Stimulated activated CD4-positive, alpha-beta T cell treated with anti-CD3 and anti-CD28 coated beads, Interleukin-1b, Interleukin-23, amount 100 ng/mL, for 48 hours (primary cell): ENCODE measurements around the gene CERCAM.
"Not testable (repeated sequence)": the region's sequence is repeated elsewhere in the genome, so short reads cannot be mapped to it uniquely, and the experiment has no call there.

Experiments used
- DNase-seq: peaks from one replicate; pipeline ENCODE4 v3.0.0-alpha.2; 2020

CERCAM gene

DNA sequence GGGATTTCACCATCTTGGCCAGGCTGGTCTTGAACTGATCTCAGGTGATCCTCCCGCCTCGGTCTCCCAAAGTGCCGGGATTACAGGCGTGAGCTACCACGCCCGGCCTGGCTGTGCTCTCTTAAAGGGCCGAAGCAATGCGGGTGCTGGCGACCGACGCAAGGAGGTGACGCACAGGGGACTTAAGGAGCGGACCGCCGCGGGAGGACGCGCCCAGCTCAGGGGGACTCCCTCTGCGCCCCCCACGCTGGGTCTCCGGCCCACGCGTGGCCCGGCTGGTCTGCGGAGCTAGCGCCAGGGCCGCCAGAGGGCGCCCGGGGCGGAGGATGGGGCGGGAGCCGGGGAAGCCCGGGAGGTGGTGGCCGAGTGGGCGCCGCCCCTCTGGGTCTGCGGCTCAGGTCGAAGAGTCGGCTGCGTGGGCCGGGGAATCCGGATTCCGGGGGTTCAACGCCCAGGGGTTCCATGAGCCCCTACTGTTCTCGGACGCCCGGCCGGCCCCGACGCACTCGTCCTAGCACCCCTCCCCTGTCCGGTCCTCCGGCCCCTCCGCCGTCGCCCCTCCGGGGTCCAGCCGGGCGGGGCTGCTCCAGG, 502 bp upstream of the CERCAM start:
- peak; percentile 54 for DNase-seq

DNA sequence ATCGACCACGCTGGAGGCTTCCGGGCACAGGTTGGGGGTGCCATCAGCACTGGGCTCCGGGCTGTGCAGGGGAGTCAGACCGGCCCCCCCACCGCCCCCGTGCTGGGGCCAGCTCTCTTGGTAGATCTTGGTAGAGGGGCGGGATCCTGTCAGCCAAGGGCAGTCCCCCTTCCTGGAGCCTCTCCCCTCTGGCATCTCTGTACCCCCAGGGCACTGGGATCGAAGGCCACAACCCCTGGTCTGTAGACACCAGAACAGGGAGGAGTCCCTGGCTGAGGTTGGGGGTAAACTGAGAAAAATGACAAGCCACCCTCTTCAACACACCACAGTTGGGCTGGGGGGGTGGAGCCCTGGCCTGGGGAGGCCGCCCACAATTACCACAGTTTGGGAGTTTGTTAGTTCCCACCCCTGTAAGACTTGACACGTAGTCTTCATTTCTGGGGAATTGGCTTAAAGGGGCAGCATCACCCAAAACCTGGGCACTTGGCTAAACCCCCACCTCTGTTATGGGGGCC, 882 bp downstream of the CERCAM start:
- DNase-seq: no peak

DNA sequence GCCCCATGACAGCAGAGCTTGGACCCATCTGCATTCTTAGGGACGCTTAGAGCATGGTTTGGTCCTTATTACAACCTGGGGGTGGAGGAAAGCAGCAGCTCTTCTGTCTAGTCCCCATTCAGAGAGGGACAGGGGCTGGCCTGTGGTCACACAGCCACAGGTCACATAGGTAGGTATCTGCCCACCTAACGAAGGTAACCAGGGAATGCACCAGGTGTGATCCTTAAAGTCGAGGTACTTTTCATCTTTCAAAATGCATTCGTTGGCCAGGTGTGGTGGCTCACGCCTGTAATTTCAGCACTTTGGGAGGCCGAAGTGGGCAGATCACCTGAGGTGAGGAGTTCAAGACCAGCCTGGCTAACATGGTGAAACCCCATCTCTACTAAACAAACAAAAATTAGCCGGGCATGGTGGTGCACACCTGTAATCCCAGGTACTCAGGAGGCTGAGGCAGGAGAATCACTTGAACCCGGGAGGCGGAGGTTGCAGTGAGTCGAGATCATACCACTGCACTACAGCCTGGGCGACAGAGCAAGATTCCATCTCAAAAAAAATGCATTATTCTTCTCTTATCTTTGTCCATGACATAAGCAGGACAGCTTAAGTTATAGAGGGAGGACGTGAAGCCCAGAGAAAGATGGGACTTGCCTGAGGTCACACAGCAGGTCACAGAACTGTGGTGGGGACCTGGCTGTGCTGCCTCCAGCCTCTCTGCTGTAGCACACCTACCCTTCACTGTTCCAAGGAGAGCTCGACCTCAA, 1.5 kb downstream of the CERCAM start:
- DNase-seq: not testable (repeated sequence)

DNA sequence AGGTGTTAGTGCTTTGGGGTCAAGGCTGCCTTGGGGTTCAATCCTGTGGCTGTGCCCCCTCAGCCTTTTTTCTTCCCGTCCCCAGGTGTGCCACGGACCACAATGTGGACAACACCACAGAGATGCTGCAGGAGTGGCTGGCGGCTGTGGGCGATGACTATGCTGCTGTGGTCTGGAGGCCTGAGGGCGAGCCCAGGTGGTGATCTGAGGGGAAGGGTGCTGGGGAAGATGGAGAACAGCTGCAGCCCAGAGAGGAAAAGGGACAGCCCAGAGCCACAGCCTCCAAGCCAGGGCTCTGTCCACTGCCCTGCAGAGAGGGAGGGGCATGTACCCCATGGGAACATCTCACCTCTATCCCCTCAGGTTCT, 2.1 kb downstream of the CERCAM start:
- no peak for DNase-seq

DNA sequence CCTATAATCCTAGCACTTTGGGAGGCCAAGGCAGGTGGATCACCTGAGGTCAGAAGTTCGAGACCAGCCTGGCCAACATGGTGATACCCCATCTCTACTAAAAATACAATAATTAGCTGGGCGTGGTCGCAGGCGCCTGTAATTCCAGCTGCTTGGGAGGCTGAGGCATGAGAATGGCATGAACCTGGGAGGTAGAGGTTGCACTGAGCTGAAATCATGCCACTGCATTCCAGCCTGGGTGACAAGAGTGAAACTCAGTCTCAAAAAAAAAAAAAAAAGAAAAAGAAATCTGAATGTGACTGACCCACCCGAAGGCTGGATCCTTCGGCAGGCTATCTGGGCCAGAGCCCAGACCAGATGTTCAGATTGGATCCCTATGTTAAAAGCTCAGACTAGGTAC, 2.7 kb downstream of the CERCAM start:
- not testable (repeated sequence) for DNase-seq

DNA sequence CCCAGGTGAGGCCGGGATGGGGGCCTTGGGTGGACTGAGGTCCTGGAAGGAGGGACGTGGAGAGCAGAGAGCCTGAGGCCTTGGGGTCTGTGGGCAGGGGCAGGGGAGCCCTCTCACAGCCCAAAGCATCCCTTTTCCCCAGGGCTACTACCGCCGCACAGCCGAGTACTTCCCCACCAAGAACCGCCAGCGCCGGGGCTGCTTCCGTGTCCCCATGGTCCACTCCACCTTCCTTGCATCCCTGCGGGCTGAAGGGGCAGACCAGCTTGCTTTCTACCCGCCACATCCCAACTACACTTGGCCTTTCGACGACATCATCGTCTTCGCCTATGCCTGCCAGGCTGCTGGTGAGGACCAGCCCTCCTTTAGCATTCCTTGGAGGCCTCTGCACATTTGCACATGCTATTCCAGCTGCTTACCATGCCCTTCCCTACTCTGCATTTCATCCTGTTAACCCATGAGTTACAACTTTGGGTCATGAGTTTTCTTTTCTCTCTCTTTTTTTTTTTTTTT, 3.7 kb downstream of the CERCAM start:
- no peak for DNase-seq

DNA sequence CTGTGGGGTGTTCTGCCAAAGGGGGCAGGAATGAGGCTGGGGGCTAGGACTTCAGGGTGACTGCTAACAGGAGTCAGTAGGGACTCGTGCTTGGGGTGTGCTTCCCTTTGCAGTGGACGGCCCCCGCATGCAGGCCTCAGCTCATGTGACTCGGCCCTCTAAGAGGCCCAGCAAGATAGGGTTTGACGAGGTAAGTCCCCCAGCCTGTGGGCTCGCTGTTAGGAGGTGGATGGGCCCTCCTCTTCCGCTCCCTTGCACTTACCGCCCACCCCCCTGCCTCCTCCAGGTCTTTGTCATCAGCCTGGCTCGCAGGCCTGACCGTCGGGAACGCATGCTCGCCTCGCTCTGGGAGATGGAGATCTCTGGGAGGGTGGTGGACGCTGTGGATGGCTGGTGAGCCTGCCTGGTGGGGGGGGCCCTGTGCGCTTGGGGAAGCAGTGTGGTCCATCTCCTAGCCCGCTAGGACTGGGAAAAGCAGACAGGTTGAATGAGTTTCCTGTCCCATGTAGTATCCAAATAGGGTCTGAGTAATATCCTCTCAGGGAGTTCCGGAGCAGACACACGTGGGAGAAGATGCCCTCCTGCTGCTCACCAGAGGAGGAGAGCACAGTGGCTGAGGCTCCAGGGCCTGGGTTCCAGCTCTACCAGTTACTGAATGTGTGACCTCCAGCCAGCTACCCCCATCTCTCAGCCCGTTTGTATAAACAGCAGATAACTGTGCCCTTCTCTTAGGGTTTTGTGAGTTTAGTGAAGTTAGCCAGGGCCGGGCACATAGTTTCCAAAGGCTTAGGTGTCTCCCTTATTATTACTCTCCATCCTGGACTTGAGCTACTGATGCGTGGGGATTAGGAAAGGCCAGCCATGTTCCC, 8.2 kb downstream of the CERCAM start:
- DNase-seq: no peak

DNA sequence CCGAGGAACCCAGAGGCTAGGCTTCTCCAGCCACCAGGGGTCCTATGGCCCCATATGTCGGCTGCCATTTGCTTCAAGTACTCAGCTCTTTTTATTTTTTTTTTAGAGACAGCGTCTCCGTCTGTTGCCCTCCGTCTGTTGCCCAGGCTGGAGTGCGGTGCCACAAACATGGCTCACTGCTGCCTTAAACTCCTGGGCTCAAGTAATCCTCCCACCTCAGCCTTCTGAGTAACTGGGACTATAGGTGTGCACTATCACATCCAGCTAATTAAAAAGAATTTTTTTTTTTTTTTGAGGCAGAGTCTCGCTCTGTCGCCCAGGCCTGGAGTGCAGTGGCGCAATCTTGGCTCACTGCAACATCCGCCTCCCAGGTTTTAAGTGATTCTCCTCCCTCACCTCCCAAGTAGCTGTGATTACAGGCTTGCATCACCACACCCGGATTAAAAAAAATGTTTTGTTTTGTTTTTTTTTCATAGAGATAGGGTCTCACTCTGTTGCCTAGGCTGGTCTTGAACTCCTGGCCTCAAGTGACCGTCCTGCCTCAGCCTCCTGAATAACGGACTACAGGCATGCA, 8.9 kb downstream of the CERCAM start:
- DNase-seq: no peak

DNA sequence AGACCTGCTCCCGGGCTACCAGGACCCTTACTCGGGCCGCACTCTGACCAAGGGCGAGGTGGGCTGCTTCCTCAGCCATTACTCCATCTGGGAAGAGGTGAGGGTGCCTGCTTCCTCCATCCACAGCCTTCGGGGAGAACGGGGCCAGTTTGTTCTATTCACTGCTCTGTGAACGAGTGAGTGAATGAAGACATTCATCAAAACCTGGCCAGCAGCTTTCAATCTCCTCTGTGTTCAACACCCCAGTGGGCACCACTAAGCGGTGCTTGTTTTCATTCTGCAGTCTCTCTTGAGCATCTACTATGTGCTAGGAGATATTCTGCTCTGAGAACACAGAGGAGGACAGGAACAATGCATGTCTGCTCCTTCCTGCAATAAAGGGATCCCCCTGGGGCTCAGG, 10.6 kb downstream of the CERCAM start:
- no peak for DNase-seq

DNA sequence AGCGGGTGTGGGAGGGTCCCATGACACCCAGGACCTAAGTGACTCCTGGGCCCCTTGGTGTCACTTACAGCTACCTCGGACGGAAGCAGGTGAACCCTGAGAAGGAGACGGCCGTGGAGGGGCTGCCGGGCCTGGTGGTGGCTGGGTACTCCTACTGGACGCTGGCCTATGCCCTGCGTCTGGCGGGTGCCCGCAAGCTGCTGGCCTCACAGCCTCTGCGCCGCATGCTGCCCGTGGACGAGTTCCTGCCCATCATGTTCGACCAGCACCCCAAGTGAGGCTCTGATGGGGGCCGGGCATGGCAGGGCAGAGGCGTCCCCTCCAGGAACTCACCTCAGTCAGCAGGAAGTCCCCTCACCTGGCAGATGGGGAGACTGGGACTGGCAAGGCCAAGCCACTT, 13.7 kb downstream of the CERCAM start:
- DNase-seq: no peak

DNA sequence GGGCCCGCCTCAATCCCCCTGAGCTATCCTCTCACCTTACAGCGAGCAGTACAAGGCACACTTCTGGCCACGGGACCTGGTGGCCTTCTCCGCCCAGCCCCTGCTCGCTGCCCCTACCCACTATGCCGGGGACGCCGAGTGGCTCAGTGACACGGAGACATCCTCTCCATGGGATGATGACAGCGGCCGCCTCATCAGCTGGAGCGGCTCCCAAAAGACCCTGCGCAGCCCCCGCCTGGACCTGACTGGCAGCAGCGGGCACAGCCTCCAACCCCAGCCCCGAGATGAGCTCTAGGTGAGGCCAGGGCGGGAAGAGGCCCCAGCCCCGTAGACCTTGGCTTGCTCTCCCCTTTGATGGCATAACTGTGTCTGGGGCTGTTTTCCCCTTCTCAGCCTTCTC, 15.0 kb downstream of the CERCAM start:
- no peak for DNase-seq

DNA sequence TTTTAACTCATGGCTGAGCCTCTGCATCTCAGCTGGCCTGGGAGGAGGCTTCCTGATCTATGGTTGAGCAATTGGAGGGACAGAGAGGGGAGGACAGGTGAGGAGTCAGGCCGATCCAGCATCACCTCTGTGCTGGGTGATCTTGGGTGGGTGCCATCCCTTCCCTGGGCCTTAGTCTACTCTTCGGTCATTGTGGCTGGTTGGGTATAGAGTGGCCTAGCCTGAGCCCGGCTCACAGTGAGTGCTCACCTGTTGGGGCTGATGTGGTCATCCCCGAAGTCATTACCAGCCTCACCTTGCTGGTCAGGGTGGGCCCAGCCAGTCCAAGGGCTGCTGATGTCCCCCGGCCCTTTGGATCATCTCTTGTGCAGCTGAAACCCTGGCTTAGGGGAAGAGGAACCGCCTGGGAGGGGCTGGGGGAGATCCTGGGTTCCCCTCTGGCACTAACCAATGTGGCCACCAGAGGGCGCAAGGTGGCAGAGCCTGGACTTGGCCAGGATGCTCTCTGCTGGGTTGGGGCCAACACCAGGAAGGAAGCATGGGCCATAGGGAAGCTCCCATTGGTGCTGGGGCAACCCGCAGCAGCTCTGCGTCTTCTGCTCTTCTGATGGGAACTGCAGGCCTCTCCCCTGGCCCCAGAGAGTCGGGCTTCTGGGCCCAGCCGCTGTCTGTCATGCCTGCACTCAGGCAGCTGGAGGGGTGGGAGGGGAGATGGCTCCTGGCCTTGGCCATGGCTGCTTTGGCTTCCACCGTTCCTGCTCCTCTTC, 17.9 kb downstream of the CERCAM start:
- peak; percentile 81 for DNase-seq

DNA sequence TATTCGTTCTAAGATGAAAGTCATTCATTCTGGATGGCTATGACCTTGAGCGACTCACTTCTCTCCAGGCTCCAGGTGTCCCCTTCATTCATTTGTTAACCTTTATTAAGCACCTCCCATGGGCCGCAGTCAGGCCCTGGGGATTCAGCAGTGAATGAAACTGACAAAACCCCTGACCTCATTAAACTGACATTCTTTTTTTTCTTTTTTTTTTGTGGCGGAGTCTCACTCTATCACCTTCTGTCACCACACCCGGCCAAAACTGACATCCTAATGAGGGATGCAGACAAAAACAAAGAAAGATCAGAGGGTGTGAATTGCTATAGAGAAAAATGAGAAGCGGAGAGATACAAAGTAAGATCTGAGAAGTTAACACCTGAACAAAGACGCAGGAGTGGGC, 18.6 kb downstream of the CERCAM start:
- no peak for DNase-seq

DNA sequence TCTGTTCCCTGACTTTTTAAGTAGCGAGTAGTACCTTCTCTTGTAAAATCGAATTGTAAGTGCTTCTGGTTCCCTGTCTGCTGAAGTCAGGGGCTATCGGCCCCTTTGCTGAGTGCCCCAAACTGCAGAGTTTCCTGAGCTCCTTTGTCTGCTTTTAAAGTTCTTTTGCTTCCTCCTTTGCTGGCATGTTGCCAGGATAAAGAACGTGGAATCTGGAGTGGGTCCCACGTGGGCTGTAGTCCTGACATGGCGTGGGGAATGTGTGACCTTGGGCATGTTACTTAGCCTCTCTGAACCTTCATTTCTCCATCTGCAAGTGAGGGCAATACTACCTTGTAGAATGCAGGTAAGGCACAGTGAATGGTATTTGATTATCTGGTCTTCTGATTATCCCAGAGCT, 21.5 kb downstream of the CERCAM start:
- DNase-seq: no peak

DNA sequence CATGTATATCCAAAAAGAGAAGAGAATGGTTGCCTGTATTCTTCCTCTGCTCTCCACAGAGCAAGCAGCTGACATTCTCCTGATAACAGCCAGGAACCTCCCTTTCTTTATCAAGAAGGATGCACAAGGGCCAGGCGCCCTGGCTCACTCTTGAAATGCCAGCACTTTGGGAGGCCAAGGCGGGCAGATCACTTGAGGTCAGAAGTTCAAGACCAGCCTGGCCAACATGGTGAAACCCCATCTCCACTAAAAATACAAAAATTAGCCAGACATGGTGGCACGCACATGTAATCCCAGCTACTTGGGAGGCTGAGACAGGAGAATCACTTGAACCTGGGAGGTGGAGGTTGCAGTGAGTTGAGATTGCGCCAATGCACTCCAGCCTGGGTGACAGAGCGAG, 25.8 kb downstream of the CERCAM start:
- not testable (repeated sequence) for DNase-seq

DNA sequence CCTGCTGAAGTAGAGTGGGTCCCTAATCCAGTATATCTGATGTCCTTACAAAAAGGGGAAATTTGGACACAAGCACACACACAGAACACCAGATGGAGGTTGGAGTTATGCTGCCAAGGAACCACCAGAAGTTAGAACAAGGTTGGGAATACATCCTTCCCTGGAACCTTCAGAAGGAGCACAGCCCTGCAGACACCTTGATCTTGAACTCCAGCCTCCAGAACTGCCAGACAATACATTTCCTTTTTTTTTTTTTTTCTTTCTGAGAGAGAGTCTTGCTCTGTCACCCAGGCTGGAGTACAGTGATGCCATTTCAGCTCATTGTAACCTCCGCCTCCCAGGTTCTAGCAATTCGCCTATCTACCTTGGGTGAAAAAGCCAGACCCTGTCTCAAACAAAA, 28.1 kb downstream of the CERCAM start:
- no peak for DNase-seq

DNA sequence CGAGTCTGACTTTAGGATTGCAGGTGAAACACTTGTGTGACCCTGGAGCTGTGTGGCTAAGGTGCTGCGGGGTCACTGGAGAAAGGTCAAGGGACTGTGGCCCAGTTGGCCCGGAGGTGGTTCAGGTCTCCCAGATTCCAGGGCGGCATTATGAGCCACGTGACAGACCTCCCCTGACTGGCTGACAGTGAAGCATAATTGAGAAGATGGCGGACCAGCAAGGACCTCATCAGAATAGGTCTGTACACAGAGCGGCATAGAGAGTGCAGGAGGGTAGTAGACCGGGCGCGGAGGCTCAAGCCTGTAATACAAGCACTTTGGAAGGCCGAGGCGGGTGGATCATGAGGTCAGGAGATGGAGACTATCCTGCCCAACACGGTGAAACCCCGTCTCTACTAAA, 34.3 kb downstream of the CERCAM start:
- no peak for DNase-seq

DNA sequence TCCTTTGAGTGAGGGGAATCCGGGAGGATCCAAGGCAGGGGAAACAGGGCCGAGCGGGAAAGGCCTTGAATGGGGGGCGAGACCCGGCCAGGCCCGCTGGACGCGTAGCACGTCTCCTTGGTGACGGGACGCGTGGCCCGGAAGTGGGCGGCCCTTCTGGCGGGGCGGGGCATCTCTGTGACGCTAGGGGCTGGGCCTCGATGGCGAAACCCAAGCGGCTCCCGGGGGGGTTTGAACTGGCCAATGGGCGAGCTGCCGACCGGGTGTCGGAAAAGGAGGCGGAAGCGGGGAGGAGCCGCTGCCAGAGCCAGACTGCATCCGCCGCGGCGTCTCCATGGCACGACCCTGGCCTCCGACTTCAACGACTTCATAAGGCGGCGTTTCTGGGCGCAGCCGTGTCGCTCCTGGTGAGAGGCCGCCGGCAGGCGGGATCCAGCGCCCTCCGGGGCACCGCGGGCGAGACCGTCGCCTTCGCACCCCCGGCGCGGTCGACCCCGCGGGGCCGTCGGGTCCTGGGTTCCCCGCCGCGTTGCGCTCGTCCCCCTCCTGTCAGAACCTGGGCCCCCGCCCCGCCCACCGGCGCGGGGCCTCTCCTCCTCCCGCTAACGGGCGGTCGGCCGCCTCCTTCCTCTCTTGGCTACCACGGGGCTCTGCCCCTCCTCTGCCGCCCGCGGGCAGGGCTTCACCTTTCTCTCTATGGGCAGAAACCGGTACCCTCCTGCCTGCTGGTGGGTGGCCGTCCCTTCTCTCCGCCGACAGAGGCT, 35.4 kb downstream of the CERCAM start, which contains the start of gene ODF2:
Gene ODF2, plus strand, starts transcription at position 158 of the 764 bp plus-strand sequence. Its CDS starts 86 bp downstream, at position 244.
- DNase-seq: peak; percentile 99

DNA sequence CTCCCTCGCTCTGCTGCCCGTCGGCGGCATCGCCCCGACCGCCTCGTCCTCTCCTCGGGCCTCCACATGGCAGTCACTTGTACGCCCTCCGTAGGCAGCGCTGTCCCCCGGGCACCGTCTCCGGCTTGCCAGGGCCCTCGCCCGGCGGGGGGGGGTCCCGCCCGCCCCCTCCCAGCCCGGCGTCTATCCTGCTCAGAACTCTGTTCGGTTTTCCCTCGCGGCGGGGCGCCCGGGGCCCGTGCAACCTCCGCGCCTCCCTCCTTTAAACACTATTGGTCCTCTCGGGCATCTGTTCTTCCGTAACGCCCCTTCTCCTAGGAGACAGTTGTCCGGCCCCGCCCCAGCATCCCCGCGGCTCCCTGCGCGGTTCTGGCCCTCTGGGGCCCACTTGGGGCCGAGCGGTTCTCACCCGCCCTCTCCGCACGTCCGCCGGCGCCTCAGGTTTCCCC, 36.0 kb downstream of the CERCAM start:
- DNase-seq: peak; percentile 56

DNA sequence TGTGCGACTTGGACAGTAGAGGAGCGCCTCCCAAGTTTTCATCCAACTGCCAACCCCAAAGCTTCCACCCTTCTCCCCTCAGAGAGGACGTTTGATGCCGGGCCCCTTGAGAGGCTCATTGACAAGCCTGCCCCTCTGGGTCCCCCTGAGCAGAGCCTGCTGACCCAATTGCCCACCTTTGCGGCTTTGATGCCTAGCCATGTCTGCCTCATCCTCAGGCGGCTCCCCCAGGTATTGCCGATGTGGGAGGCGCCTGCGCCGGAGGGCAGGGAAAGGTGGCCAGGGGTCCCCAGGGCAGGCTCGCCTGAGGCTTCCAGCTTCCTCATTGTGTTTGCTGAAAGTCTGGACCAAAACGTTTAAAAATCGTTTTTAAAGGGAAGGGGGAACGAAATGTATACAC, 36.5 kb downstream of the CERCAM start:
- DNase-seq: no peak

DNA sequence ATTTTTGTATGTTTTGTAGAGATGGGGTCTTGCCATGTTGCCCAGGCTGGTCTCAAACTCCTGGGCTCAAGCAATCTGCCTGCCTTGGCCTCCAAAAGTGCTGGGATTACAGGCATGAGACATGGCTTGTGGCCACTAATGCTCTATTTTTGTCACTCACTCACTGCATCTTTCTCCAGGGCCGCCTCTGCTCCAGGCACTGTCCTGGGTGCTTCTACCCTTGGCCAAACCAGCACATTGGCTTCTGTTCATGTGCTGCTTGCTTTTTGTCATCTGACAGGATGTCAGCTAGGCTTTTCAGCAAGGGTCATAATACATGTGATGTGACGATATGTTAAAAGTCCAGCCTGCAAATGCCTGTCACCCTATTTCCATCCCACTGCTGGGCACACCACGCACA, 38.4 kb downstream of the CERCAM start:
- no peak for DNase-seq
